Pancreas (tissue), 10 donors: ENCODE data around the gene PKHD1. TPM values are rescaled to one million over a fixed set of nuclear protein-coding genes. Genes with fewer than 3 reads are reported as not detected.

ENCODE experiments used
- ATAC-seq, 4 donors: fragments of 200-7000 bp; cut with Tn5 transposase; one replicate each; pipeline versions ENCODE4 v1.8.0 to v1.9.1; 2020; ENCODE audit warnings: mild to moderate bottlenecking in 4 of 4, moderate library complexity in 4 of 4
- DNase-seq, 6 donors: peaks; one replicate each; pipeline ENCODE4 v3.0.0-alpha.2; 2020
- FAIRE-seq: peaks from 2 replicates; lab custom pipeline; 2012; peaks lifted over from hg19 to GRCh38; lab: Jason Lieb, UNC
- H3K27ac ChIP-seq, 4 donors: fragments of 200-600 bp; sonication (generic); 1 replicate in 3 of 4; 2 replicates in 1 of 4; pipeline versions ENCODE4 v1.5.0 to v1.8.0; 2020
- H3K27me3 ChIP-seq, 4 donors: fragments of 200-600 bp; one replicate each; pipeline ENCODE4 v1.8.0; 2021
- H3K36me3 ChIP-seq, 3 donors: fragments of 200-600 bp; sonication (generic) in 1 of 3; one replicate each; pipeline versions ENCODE4 v1.5.0 to v1.8.0; 2020 to 2021
- H3K4me1 ChIP-seq, 3 donors: fragments of 200-600 bp; one replicate each; pipeline ENCODE4 v1.8.0; 2021
- H3K4me3 ChIP-seq, 4 donors: fragments of 200-600 bp; sonication (generic) in 2 of 4; one replicate each; pipeline versions ENCODE4 v1.5.0 to v1.8.0; 2020 to 2021
- H3K9me3 ChIP-seq, 4 donors: fragments of 200-600 bp; one replicate each; pipeline ENCODE4 v1.8.0; 2021
- WGBS, 2 donors: extraction: QIAGEN DNeasy Blood & Tissue Kit; methylation state at CpG; one replicate each; pipeline ENCODE4 v1.1.7; 2013; 5-methylcytosine and 5-hydroxymethylcytosine counted together
- intact Hi-C, 3 donors: fragments of 100-400 bp; cut with DNase I; formaldehyde crosslinking; loops; one replicate each; pipeline versions ENCODE4 v1.11.1 to v1.14.2; 2022
- polyA plus RNA-seq, 2 donors: library from polyadenylated mRNA; stranded (reverse); fragments of 200-250 nt; gene quantifications; one replicate each; pipeline ENCODE4 v1.2.3, GENCODE V29; 2013
- total RNA-seq, 6 donors: library from RNA; stranded (reverse); fragmentation: NEBNext Ultra II Directional in 4 of 6; extraction: Animal tissue kit (Norgen Biotek cat#: 25700) in 4 of 6; gene quantifications; one replicate each; pipeline versions ENCODE4 v1.2.1 to v1.2.4, GENCODE V29; 2021 to 2023
- TF ChIP-seq, protein P1 (sequence below), 4 donors: fragments of 200-600 bp; sonication (generic) in 3 of 4; IDR thresholded peaks; one replicate each; pipeline versions ENCODE4 v1.5.0 to v1.8.0; 2021; ENCODE audit warnings: antibody characterized with exemption in 4 of 4
- donor health status: healthy with polysubstance abuse.
- donor health status: DM: no; HTN: no; CAD: no; lungs with moderate emphysema.
- donor health status: DM: no; HTN: no; CAD: no.
- donor health status: control.
- donor health status: control.
- donor health status: Bipolar disorder and iron deficiency.
- donor health status: DM: yes; HTN: yes; CAD: no.
- donor health status: DM: no; HTN: no; CAD: no.
- donor health status: DM: no; HTN: no; CAD: no.
- donor health status: DM: yes; HTN: yes; CAD: no.

PKHD1 gene
- total and polyA plus RNA-seq, 8 donors = 6.4 to 33.0 (median 16.3) TPM

DNA sequence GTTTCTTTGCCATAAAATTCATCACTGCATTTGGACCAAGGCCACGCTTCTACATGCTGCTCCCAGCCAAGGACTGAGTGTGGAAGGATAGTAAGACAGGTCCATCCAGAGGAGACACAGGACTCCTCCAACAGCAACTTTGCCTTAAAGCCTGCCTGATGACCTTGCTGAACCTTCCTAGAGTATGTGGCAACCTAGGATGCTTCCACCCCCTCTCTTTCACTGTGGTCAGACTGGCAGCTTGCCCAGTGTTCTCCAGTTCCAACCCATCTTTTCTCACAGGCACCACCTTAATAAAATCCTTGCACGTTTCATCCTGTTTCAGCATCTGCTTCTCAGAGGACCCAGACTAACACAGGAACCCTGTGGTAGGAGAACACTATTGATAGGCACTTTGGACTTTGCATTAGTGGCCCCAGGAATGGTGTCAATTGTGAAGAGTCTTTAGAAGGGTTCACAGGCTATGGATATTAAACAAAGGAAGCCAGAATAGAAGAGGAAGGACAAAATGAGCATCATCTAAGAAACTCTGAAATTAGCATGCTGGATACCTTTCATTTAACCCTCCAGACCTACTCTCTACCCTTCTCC lies 2.4 kb upstream of the PKHD1 start:
- WGBS, 2 donors = 68 to 71% methylated on average over 2 of the region's 2 CpGs
- no peak for FAIRE-seq
- intact Hi-C loops = no loop called here

DNA sequence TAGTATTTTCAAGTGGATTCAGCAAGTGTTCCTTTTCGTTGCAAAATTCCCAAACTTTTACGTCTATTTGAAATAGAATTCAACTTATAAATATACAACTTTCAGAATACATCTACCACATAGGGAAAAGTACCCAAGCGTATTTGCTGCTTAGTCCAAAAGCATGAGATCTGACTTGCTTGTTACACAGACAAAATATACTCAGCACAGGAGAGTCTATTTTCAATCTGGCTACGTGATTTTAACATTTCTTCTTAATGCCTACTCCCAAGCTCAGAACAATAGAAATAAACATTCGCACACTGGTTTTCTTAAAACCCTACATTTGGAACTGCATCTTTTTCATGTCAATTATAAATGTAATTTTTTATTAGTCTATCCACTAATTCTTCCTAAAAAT lies 672 bp downstream of the PKHD1 start:
- Histone ChIP-seq H3K36me3 (no peaks in the 10 kb centered on the region), H3K27ac (peak overlapping the region in 3 of 4 donors; percentile 56 to 86 (median 77)), H3K27me3 (no peaks in the 10 kb centered on the region), H3K4me1 (peaks cover 0 to 2% (median 0%) of the 10 kb centered on the region in 3 donors), H3K4me3 (peak overlapping the region; percentile 1 to 38 (median 16)), H3K9me3 (no peaks in the 10 kb centered on the region)
- FAIRE-seq (no peak), ATAC-seq (no peak), DNase-seq (no peak)
- TF ChIP-seq, protein P1, sequence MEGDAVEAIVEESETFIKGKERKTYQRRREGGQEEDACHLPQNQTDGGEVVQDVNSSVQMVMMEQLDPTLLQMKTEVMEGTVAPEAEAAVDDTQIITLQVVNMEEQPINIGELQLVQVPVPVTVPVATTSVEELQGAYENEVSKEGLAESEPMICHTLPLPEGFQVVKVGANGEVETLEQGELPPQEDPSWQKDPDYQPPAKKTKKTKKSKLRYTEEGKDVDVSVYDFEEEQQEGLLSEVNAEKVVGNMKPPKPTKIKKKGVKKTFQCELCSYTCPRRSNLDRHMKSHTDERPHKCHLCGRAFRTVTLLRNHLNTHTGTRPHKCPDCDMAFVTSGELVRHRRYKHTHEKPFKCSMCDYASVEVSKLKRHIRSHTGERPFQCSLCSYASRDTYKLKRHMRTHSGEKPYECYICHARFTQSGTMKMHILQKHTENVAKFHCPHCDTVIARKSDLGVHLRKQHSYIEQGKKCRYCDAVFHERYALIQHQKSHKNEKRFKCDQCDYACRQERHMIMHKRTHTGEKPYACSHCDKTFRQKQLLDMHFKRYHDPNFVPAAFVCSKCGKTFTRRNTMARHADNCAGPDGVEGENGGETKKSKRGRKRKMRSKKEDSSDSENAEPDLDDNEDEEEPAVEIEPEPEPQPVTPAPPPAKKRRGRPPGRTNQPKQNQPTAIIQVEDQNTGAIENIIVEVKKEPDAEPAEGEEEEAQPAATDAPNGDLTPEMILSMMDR (IDR thresholded peaks at IDR 0.05) = no peak
- intact Hi-C loops = no loop called here
- 39 to 49% methylated on average over 5 of the region's 5 CpGs for WGBS, 2 donors

More for the DNA sequence above, 2.4 kb upstream of the PKHD1 start:
- Histone ChIP-seq H3K4me1 (peaks cover 0 to 2% (median 0%) of the 10 kb centered on the region in 3 donors), H3K4me3 (no peak overlapping the region), H3K27me3 (no peaks in the 10 kb centered on the region), H3K36me3 (no peaks in the 10 kb centered on the region), H3K9me3 (no peaks in the 10 kb centered on the region), H3K27ac (no peak overlapping the region)
- DNase-seq (no peak), ATAC-seq (no peak)
- TF ChIP-seq, protein P1 (IDR thresholded peaks at IDR 0.05) = no peak

DNA sequence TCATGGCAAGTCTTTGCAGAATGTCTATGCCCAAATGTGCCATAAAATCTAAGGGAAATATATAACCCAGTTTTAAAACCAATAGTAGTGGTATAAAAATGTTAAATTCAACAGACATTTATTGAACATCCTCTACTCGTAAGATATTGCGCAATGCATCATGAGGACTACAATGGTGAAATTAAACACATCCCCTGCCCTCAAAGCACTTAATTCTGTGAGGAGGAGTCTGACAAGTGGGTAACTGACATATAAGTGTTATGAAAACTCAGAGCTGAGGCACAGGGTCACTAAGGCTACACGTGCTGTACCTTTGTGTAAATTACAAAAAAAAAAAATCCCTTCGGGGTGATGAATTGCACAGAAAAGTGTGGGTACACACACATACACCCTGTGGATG lies 6.2 kb downstream of the PKHD1 start:
- FAIRE-seq (no peak), DNase-seq (no peak), ATAC-seq (no peak)
- Histone ChIP-seq H3K9me3 (no peaks in the 10 kb centered on the region), H3K4me3 (no peak overlapping the region), H3K36me3 (no peaks in the 10 kb centered on the region), H3K27ac (peak overlapping the region in 1 of 4 donors; percentile 19), H3K4me1 (peaks cover 0 to 5% (median 4%) of the 10 kb centered on the region in 3 donors), H3K27me3 (no peaks in the 10 kb centered on the region)
- TF ChIP-seq, protein P1 (IDR thresholded peaks at IDR 0.05) = no peak
- intact Hi-C loops = no loop called here
- 70 to 80% methylated on average over 4 of the region's 4 CpGs for WGBS, 2 donors

DNA sequence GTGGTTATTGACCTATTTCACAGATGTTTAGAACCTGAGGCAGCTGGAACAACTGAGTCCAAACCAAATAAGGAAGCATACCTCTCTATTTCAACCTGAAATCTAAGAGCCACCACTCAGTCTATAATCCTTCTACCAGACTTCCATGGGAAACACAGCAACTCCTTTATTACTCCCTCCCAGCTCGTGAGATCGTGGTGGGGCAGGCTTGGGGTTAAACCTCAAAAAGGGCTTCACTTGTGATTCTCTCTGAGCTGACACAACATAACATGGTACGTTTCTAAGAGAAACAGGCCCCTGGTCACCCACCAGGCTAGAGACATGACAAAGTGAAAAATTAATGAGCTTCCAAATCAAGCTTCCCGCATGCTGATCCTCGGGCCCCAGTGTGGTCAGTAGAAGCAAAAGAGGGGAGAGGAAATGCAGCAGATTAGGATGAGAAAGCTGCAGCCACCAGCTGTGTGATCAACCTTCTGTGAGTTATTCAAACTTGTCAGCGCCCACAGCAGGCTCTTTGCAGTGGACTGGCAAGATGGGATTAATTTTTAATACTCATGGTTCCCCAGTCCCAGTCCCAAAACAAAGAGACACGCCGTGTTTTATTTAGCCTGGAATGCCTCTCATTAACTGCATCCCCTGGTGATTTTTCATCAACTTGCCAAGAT lies 9.3 kb downstream of the PKHD1 start:
- TF ChIP-seq, protein P1 (IDR thresholded peaks at IDR 0.05) = no peak
- no peaks in the 10 kb centered on the region for H3K9me3 ChIP-seq
- H3K27me3 ChIP-seq = no peaks in the 10 kb centered on the region
- H3K27ac ChIP-seq = peak overlapping the region; percentile 51 to 73 (median 58)
- no peak overlapping the region for H3K4me3 ChIP-seq
- ATAC-seq (peak; percentile 29 to 68 (median 52)), DNase-seq (peak in 1 of 6 donors; percentile 42), FAIRE-seq (no peak)
- peaks cover 0 to 5% (median 4%) of the 10 kb centered on the region in 3 donors for H3K4me1 ChIP-seq
- intact Hi-C loops = no loop called here
- 46 to 47% methylated on average over 8 of the region's 8 CpGs for WGBS, 2 donors
- H3K36me3 ChIP-seq = peaks cover 0 to 6% (median 0%) of the 10 kb centered on the region in 3 donors
